Bronchial epithelial cell (primary cell): ENCODE measurements around the gene SFMBT2. TPM values are rescaled to one million over a fixed set of nuclear protein-coding genes. Genes with fewer than 3 reads are reported as not detected.
"Not testable (repeated sequence)": the region's sequence is repeated elsewhere in the genome, so short reads cannot be mapped to it uniquely, and the experiment has no call there.

Experiments used
- DNase-seq: peaks from one replicate; pipeline ENCODE4 v3.0.0-alpha.2; 2010; ENCODE audit warnings: low read depth
- FAIRE-seq: peaks from 2 replicates; lab custom pipeline; 2011; peaks lifted over from hg19 to GRCh38; lab: Jason Lieb, UNC
- H3K27me3 ChIP-seq: 2 replicates; pipeline ENCODE4 v1.5.1; 2011; ENCODE audit warnings: low read length; ENCODE audit not compliant: control insufficient read depth, insufficient read depth
- H3K36me3 ChIP-seq: 2 replicates; pipeline ENCODE4 v1.5.1; 2011; ENCODE audit warnings: low read length; ENCODE audit not compliant: control insufficient read depth, insufficient read depth
- H3K4me3 ChIP-seq: 2 replicates; pipeline ENCODE4 v1.5.1; 2011; ENCODE audit warnings: mild to moderate bottlenecking, low read depth, low read length, control low read depth
- CTCF ChIP-seq: IDR thresholded peaks from 2 replicates; pipeline ENCODE4 v1.5.1; 2011; ENCODE audit warnings: mild to moderate bottlenecking, moderate library complexity, low read length, control low read depth, inconsistent platforms; ENCODE audit not compliant: insufficient read depth, severe bottlenecking
- total RNA-seq: library from RNA; depleted of rRNA; stranded (reverse); fragments of >200 nt; gene quantifications from 2 replicates; pipeline ENCODE4 v1.2.1, GENCODE V29; 2014

The SFMBT2 gene
- total RNA-seq, 1 donor from 2014 or later, result under 0.01 TPM

GRCh38 chr10:7316839-7317238, 94.0 kb downstream of the SFMBT2 start:
- FAIRE-seq (no peak), DNase-seq (no peak)
- Histone ChIP-seq H3K4me3 (no peak overlapping the region), H3K36me3 (no peaks in the 10 kb centered on the region), H3K27me3 (no peaks in the 10 kb centered on the region)
- TF ChIP-seq CTCF, result no peak

DNA sequence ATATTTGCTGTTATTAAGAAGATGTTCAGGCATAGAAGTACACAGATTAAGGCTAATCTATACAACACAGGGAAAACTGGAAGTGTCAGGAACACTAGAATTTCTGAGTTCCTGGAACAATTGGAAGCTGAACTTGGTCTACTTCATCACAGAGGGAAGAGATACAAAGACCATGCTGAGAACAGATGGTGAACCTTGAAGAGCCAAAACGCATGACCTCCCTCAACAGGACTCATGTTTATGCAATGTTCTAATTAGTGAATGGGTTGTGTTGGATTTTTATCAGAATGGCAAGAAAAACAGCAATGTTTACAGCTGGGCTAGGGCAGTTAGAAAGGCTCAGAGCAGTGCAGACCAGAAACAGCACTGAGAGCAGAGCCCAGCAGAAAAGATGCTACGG, 94.9 kb downstream of the SFMBT2 start:
- FAIRE-seq, result no peak
- no peak for TF ChIP-seq CTCF

GRCh38 chr10:7314170-7314569, 96.7 kb downstream of the SFMBT2 start:
- Histone ChIP-seq H3K27me3 (no peaks in the 10 kb centered on the region), H3K36me3 (no peaks in the 10 kb centered on the region), H3K4me3 (no peak overlapping the region)
- FAIRE-seq (no peak), DNase-seq (no peak)
- no peak for TF ChIP-seq CTCF

More for the DNA sequence above, 94.9 kb downstream of the SFMBT2 start:
- DNase-seq, result no peak
- H3K27me3 ChIP-seq, result no peaks in the 10 kb centered on the region
- no peak overlapping the region for H3K4me3 ChIP-seq
- no peaks in the 10 kb centered on the region for H3K36me3 ChIP-seq

GRCh38 chr10:7312488-7312857, 98.4 kb downstream of the SFMBT2 start:
- H3K27me3 ChIP-seq, result no peaks in the 10 kb centered on the region
- H3K36me3 ChIP-seq, result no peaks in the 10 kb centered on the region
- TF ChIP-seq CTCF, result no peak
- no peak overlapping the region for H3K4me3 ChIP-seq
- DNase-seq (no peak), FAIRE-seq (no peak)

DNA sequence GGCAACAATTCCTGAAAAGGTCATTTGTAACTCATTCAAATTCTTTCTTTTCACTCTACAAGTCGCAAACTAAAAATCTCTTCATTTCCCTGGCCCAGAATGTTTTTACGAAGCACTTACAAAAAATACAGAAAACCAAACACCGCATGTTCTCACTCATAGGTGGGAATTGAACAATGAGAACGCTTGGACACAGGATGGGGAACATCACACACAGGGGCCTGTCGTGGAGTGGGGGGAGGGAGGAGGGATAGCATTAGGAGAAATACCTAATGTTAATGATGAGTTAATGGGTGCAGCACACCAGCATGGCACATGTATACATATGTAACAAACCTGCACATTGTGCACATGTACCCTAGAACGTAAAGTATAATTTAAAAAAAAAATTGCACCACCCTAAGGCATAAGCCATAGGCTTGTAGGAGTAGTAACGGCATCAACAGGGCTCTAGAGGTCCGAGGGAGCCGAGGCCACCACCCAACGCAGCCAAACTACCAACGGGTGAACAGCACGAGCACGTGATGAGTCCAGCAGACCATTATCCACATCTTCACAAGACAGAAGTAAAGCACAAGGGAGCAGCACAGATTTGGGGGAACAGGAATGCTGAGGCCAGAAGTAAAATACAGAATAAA, 98.9 kb downstream of the SFMBT2 start:
- FAIRE-seq, H3K36me3 ChIP-seq, H3K27me3 ChIP-seq, H3K4me3 ChIP-seq, DNase-seq: not testable (repeated sequence)

GRCh38 chr10:7311218-7311849, 99.5 kb downstream of the SFMBT2 start:
- FAIRE-seq (no peak), DNase-seq (peak; percentile 15)
- no peaks in the 10 kb centered on the region for H3K27me3 ChIP-seq
- no peaks in the 10 kb centered on the region for H3K36me3 ChIP-seq
- no peak for TF ChIP-seq CTCF
- H3K4me3 ChIP-seq, result no peak overlapping the region
